Posterior vena cava (tissue), 2 donors: ENCODE results near the gene ST8SIA2. TPM values are rescaled to one million over a fixed set of nuclear protein-coding genes. Genes with fewer than 3 reads are reported as not detected.

Experiments used
- DNase-seq: peaks from one replicate; pipeline ENCODE4 v3.0.0-alpha.2; 2020; ENCODE audit warnings: low spot score
- intact Hi-C, 2 donors: fragments of 100-400 bp; cut with DNase I; formaldehyde crosslinking; loops; one replicate each; pipeline versions ENCODE4 v1.14.1 to v1.14.2; 2022 to 2023
- total RNA-seq, 2 donors: library from RNA; stranded (reverse); fragmentation: NEBNext Ultra II Directional; extraction: Animal tissue kit (Norgen Biotek cat#: 25700); gene quantifications; one replicate each; pipeline ENCODE4 v1.2.1, GENCODE V29; 2021
- donor health status: DM: yes; HTN: yes; CAD: no.
- donor health status: DM: yes; HTN: yes; CAD: no.

Gene ST8SIA2
- total RNA-seq, 2 donors from 2014 or later = not detected

DNA sequence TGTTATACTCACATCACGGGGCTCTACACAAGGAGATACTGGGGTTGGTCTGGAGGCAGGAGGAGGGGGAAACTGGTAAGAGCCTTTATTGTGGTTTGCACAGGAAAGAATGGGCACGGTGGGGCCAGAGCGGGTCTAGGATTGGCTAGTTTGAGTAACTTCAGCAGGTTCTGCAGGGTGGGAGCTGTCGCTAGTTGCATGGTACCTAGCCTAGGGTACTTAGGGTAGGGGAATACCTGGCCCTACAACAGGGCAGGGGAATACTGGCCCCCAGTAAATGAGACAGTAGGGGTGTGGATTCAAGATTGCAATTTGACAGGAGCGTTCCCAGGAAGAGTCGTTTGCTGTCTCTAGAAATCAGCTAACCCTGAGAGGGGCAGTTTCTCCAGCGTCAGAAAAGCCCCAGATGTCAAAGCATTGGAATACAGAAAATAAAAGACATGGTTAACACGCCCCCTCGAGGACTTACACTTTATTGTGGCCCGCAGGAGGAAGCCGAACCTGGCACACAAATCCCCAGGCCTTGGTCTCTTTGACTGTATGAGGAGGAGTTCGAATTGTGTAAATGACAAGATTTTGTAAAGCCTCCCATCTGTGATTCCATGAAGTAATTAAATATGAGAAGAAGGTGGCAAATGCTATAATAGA lies 32.0 kb downstream of the ST8SIA2 start:
- no peak for DNase-seq
- intact Hi-C loops = no loop called here

GRCh38 chr15:92429378-92430068 lies 35.8 kb downstream of the ST8SIA2 start:
- DNase-seq = no peak
- intact Hi-C loops = no loop called here

GRCh38 chr15:92430069-92430440 lies 36.4 kb downstream of the ST8SIA2 start:
- intact Hi-C loops = no loop called here
- DNase-seq = no peak

DNA sequence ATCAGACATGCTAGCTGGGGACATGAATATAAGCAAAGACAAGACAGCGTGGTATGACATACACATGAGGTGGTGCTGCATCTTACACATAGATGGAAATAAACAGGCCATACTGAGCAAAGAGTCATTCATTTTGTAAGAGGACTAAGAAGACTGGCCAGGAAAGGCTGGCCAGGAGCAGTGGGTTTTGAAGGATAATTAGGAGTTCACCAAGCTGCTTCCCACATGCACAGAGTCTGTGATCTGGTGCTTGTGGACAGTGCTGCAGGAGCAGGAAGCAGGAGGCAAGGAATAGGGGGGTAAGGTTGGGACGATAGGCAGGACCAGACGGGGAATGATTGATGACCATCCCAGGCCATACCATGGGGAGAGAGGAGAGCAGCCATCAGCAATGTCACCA lies 41.5 kb downstream of the ST8SIA2 start:
- intact Hi-C loops = no loop called here
- DNase-seq = no peak

DNA sequence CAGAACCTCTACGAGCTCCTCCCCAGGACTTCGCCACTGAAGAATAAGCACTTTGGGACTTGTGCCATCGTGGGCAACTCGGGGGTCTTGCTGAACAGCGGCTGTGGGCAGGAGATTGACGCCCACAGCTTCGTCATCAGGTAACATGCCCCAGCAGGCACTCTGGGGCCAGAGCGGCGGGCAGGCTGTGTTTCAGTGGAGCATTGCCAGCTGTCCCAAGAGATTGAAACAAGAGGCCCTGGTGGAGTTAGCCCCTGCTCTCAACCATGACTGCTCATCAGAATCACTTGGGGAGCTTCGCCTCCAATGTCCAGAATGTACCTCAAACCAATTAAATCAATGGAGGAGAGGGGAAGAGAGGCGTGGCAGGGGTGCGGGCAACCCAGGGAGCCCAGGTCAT lies 44.8 kb downstream of the ST8SIA2 start:
- no peak for DNase-seq
- intact Hi-C loops = no loop called here

DNA sequence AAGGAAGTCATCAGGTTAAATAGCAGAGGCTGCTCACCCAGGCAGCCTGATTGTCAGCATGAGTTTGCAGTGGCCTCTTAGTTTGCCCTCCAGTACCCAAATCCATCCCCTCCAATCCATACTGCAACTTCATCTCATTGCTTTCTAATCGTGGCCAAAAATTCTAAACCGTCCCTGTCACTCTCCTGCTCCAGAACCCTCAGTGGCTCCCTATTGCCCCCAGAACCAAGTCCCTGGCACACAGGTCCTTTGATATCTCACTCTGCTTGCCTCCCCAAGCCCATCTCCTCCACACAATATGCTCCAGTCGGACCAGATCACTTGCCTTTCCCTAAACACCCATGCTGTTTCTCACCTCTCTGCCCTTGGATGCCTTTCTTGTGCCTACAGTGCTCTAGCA lies 49.7 kb downstream of the ST8SIA2 start:
- DNase-seq = no peak
- intact Hi-C loops = no loop called here

DNA sequence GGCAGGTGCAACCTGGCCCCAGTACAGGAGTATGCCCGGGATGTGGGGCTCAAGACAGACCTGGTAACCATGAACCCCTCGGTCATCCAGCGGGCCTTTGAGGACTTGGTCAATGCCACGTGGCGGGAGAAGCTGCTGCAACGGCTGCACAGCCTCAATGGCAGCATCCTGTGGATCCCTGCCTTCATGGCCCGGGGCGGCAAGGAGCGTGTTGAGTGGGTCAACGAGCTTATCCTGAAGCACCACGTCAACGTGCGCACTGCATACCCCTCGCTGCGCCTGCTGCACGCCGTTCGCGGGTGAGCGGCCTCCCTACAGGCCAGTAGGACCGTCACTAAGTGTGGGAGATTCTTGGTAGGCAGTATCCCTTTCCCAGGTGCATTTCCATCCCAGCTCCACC lies 51.0 kb downstream of the ST8SIA2 start:
- intact Hi-C loops = no loop called here
- DNase-seq = no peak

DNA sequence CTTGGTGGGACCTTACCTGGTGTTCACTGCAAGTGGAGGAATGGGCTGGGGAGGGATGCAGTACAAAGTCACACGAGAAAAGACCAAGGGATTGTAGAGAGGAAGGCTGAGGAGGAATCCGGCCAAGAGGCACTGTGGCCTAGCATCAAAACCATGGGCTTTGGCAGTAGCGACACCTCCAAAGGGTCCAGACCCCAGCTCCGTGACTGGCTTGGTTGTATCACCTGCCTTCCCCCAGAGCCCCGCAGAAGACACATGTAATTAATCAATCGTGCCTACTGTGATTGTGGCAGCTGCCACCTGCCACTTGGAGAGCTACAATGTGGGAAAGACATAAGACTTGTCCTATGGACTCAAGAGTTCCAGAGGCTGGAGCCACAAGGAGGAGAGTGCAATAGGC lies 54.7 kb downstream of the ST8SIA2 start:
- intact Hi-C loops = no loop called here
- DNase-seq = no peak

- no peak for DNase-seq
- intact Hi-C loops = no loop called here
Measured at GRCh38 chr15:92449476-92449875, 55.8 kb downstream of the ST8SIA2 start.

DNA sequence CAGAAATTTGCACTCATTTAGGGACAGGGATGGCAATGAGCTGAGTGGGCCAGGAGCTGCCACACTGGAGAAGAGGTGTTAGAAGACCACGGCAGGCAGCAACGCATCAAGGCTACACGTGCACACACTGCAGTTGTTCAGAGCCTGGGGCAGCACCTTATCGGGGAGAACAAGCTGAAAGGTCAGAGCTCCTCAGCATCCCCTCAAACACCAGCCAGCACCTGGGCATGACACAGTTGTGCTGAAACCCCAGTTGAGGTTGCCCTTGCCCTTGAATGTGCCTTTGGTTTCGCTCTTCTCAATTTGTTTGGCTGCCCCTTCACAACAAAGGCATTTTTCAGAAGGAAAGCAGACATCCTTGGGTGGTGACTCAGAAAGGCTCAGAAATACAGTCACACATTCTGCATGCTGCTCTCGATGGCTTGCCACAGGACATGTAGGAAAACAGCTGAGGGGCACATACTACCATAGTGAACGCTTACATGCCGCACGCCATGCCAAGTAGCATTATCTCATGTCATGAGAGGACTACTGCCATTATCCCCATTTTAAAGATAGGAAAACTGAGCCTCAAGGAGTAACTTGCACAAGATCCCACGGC lies 57.6 kb downstream of the ST8SIA2 start:
- intact Hi-C loops = no loop called here

GRCh38 chr15:92452143-92452542 lies 58.5 kb downstream of the ST8SIA2 start:
- intact Hi-C loops = no loop called here

More for the DNA sequence above, 57.6 kb downstream of the ST8SIA2 start:
- no peak for DNase-seq

GRCh38 chr15:92453607-92454006 lies 59.9 kb downstream of the ST8SIA2 start:
- DNase-seq = no peak
- intact Hi-C loops = no loop called here

More at GRCh38 chr15:92452143-92452542, 58.5 kb downstream of the ST8SIA2 start:
- DNase-seq = no peak

GRCh38 chr15:92454555-92455105 lies 60.9 kb downstream of the ST8SIA2 start:
- intact Hi-C loops = no loop called here

GRCh38 chr15:92455271-92455670 lies 61.6 kb downstream of the ST8SIA2 start:
- intact Hi-C loops = no loop called here
- DNase-seq = no peak

More at GRCh38 chr15:92454555-92455105, 60.9 kb downstream of the ST8SIA2 start:
- DNase-seq = no peak

DNA sequence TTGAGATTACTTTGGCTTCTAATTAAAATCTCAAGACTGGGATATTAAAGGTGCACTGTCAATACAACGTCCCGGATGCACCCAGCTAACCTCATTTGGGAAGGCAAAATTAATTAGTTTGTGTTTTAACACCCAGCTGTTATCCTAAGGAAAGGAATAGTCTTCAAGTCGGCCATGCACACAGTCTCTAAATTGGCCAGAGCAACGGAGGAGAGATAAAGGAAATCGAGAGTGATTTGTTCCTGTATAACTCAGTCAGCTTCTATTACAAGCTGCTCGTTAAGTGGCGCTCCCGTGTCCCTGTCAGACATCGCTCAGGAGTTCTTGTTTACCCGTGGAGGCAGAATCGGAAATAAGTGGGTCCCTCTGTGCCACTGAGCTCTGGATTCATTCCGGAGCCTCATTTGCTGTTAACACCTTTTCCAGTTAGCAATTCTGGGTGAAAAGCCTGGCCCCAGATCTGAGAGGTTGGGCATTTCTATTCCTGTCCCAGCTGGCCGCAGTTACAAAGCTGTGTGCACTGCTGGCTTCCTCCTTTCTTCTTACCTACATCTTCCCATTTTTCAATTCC lies 63.9 kb downstream of the ST8SIA2 start:
- intact Hi-C loops = no loop called here
- DNase-seq = no peak

GRCh38 chr15:92460023-92460422 lies 66.3 kb downstream of the ST8SIA2 start:
- no peak for DNase-seq
- intact Hi-C loops = no loop called here

GRCh38 chr15:92462424-92463125 lies 68.9 kb downstream of the ST8SIA2 start:
- DNase-seq = no peak
- intact Hi-C loops = no loop called here

DNA sequence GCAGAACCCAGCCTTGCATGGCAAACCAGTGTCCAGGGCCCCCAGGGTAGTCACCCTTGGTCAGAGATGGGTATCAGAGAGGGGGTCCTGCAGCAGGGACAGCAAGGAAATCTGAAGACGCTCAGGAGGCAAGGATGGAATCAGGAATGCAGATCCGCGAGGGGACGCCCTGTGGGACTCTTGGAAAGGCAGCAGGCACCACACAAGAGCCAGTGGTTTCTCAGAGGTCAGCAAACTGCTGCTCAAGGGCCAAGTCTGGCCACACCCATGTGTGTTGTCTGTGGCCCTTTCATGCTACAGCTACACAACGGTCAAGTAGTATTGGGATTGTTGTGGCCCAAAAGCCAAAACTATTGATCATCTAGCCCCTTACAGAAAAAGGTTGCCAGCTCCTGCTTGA lies 69.7 kb downstream of the ST8SIA2 start:
- DNase-seq = no peak
- intact Hi-C loops = no loop called here

DNA sequence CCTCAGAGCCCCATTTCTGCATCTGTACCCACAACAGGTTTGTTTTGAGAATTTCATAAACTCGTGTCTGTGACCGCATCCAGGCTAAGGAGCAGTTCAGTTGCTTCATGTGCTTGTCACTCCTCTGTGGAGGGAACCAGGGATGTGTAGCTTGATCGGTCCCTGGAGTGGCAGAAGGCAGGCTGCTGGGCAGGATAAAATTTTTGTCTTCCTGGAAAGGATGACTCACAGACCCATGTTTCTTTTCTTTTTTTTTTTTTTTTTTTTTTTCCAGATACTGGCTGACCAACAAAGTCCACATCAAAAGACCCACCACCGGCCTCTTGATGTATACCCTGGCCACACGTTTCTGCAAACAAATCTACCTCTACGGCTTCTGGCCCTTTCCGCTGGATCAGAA lies 70.1 kb downstream of the ST8SIA2 start:
- no peak for DNase-seq
- intact Hi-C loops = no loop called here

DNA sequence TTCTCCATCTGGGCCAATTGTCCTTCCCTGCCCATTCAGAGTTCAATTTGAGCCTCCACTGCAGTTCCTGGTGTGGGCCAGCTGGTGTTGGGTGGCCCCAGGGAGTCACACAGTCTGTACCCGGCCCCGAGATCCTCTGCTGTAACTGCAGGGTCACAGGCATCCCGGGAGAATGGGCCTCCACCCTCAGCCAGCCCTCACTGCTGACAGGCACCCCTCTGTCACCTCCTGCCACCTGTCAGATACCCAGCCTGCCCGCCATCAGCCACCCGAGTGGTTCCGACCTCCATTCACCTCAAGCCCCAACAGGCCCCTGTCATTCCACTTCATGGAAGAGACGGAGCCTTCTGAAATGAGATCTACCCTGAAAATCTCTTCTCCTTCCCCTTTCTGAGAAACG lies 73.2 kb downstream of the ST8SIA2 start:
- no peak for DNase-seq
- intact Hi-C loops = no loop called here
